Activated CD8-positive, alpha-beta memory T cell treated with anti-CD3 and anti-CD28 coated beads, Interleukin-2, amount 10 ng/mL, durations not matched to agents 7 days and 5 days (primary cell): ENCODE results near the gene COL6A1. TPM values are rescaled to one million over a fixed set of nuclear protein-coding genes. Genes with fewer than 3 reads are reported as not detected.
"Not testable (repeated sequence)": the region's sequence is repeated elsewhere in the genome, so short reads cannot be mapped to it uniquely, and the experiment has no call there.

ENCODE experiments used
- ATAC-seq: fragments of 150-1000 bp; cut with Tn5 transposase; one replicate; pipeline ENCODE4 v1.10.0; 2021; ENCODE audit warnings: moderate library complexity
- CTCF ChIA-PET: fragments of 350-600 bp; sonication (Branson Sonifier 250); formaldehyde crosslinking; loops from one replicate; lab custom pipeline; 2021; ENCODE audit warnings: antibody characterized with exemption; lab: Charles Lee
- DNase-seq: peaks from one replicate; pipeline ENCODE4 v3.0.0-alpha.2; 2020
- H3K27ac Mint-ChIP-seq: one replicate; pipeline ENCODE4 v1.8.0; 2021; ENCODE audit warnings: mild to moderate bottlenecking, mixed read lengths
- H3K27me3 Mint-ChIP-seq: one replicate; pipeline ENCODE4 v1.8.0; 2021; ENCODE audit warnings: mixed read lengths
- H3K36me3 Mint-ChIP-seq: one replicate; pipeline ENCODE4 v1.8.0; 2021; ENCODE audit warnings: mild to moderate bottlenecking, mixed read lengths
- H3K4me1 Mint-ChIP-seq: one replicate; pipeline ENCODE4 v1.8.0; 2021; ENCODE audit warnings: mixed read lengths
- H3K4me3 Mint-ChIP-seq: one replicate; pipeline ENCODE4 v1.8.0; 2021; ENCODE audit warnings: mild to moderate bottlenecking, moderate library complexity, mixed read lengths
- H3K9me3 Mint-ChIP-seq: one replicate; pipeline ENCODE4 v1.8.0; 2022; ENCODE audit warnings: low read depth, mixed read lengths
- total RNA-seq, 2 experiments: library from RNA; stranded (reverse); gene quantifications; one replicate each; pipeline ENCODE4 v1.2.3, GENCODE V29; 2021

The COL6A1 gene
- total RNA-seq, 2 experiments from 2014 or later = 0.12 to 5.4 TPM

- no peaks in the 10 kb centered on the region for H3K4me1 Mint-ChIP-seq
These were observed 30.6 kb upstream of the COL6A1 start for GRCh38 chr21:45950740-45951515.

GRCh38 chr21:45951676-45952075 lies 29.9 kb upstream of the COL6A1 start:
- no peak overlapping the region for H3K27ac Mint-ChIP-seq
- no peaks in the 10 kb centered on the region for H3K9me3 Mint-ChIP-seq
- H3K36me3 Mint-ChIP-seq = no peaks in the 10 kb centered on the region
- peaks cover 14% of the 10 kb centered on the region for H3K27me3 Mint-ChIP-seq
- no peak for ATAC-seq
- DNase-seq = no peak
- CTCF ChIA-PET = no interaction called here
- H3K4me1 Mint-ChIP-seq = no peaks in the 10 kb centered on the region
- H3K4me3 Mint-ChIP-seq = no peak overlapping the region

More at GRCh38 chr21:45950740-45951515, 30.6 kb upstream of the COL6A1 start:
- ATAC-seq (no peak), DNase-seq (no peak)
- CTCF ChIA-PET = no interaction called here
- no peak overlapping the region for H3K27ac Mint-ChIP-seq
- H3K36me3 Mint-ChIP-seq = no peaks in the 10 kb centered on the region
- H3K27me3 Mint-ChIP-seq = peaks cover 7% of the 10 kb centered on the region
- H3K4me3 Mint-ChIP-seq = no peak overlapping the region
- no peaks in the 10 kb centered on the region for H3K9me3 Mint-ChIP-seq

- H3K27ac Mint-ChIP-seq, H3K9me3 Mint-ChIP-seq, CTCF ChIA-PET, H3K4me1 Mint-ChIP-seq, ATAC-seq, H3K36me3 Mint-ChIP-seq, H3K4me3 Mint-ChIP-seq, DNase-seq: not testable (repeated sequence)
- H3K27me3 Mint-ChIP-seq = peaks cover 14% of the 10 kb centered on the region
These were observed 29.0 kb upstream of the COL6A1 start for GRCh38 chr21:45952527-45952926.

- no peak for ATAC-seq
These were observed 28.6 kb upstream of the COL6A1 start for GRCh38 chr21:45952974-45953373.

GRCh38 chr21:45954261-45954660 lies 27.3 kb upstream of the COL6A1 start:
- Mint-ChIP-seq H3K36me3 (no peaks in the 10 kb centered on the region), H3K27me3 (peaks cover 26% of the 10 kb centered on the region), H3K9me3 (no peaks in the 10 kb centered on the region), H3K4me3 (no peak overlapping the region), H3K4me1 (no peaks in the 10 kb centered on the region), H3K27ac (no peak overlapping the region)
- DNase-seq = no peak
- CTCF ChIA-PET = interaction anchor here (1.0 kb wide), 1 partner anchor 19 kb away, joined by 4 read pairs; no protein-coding TSS in a partner anchor
- no peak for ATAC-seq

More at GRCh38 chr21:45952974-45953373, 28.6 kb upstream of the COL6A1 start:
- Mint-ChIP-seq H3K27me3 (peaks cover 14% of the 10 kb centered on the region), H3K36me3 (no peaks in the 10 kb centered on the region), H3K9me3 (no peaks in the 10 kb centered on the region), H3K4me3 (no peak overlapping the region), H3K27ac (no peak overlapping the region), H3K4me1 (no peaks in the 10 kb centered on the region)
- no peak for DNase-seq
- CTCF ChIA-PET = no interaction called here

- H3K9me3 Mint-ChIP-seq = no peaks in the 10 kb centered on the region
- no peaks in the 10 kb centered on the region for H3K4me1 Mint-ChIP-seq
- H3K36me3 Mint-ChIP-seq = no peaks in the 10 kb centered on the region
- no peak for ATAC-seq
- DNase-seq = no peak
- CTCF ChIA-PET = interaction anchor here (1.0 kb wide), 1 partner anchor 16 kb away, joined by 3 read pairs; no protein-coding TSS in a partner anchor
- H3K27me3 Mint-ChIP-seq = peaks cover 26% of the 10 kb centered on the region
- H3K27ac Mint-ChIP-seq = no peak overlapping the region
- no peak overlapping the region for H3K4me3 Mint-ChIP-seq
These were observed 26.6 kb upstream of the COL6A1 start for GRCh38 chr21:45954921-45955320.

- CTCF ChIA-PET = interaction anchor here (2.0 kb wide), 1 partner anchor 13 kb away, joined by 4 read pairs; no protein-coding TSS in a partner anchor
- Mint-ChIP-seq H3K4me1 (no peaks in the 10 kb centered on the region), H3K9me3 (peaks cover 3% of the 10 kb centered on the region), H3K4me3 (no peak overlapping the region), H3K27ac (no peak overlapping the region), H3K36me3 (peaks cover 3% of the 10 kb centered on the region), H3K27me3 (peaks cover 34% of the 10 kb centered on the region)
- DNase-seq (no peak), ATAC-seq (no peak)
These were observed 24.0 kb upstream of the COL6A1 start for GRCh38 chr21:45957551-45957950.

GRCh38 chr21:45957981-45958600 lies 23.5 kb upstream of the COL6A1 start:
- H3K4me1 Mint-ChIP-seq = no peaks in the 10 kb centered on the region
- DNase-seq (no peak), ATAC-seq (no peak)
- no peak overlapping the region for H3K27ac Mint-ChIP-seq
- peaks cover 6% of the 10 kb centered on the region for H3K9me3 Mint-ChIP-seq
- CTCF ChIA-PET = interaction anchor here (2.0 kb wide), 1 partner anchor 13 kb away, joined by 4 read pairs; no protein-coding TSS in a partner anchor
- peaks cover 31% of the 10 kb centered on the region for H3K27me3 Mint-ChIP-seq
- no peak overlapping the region for H3K4me3 Mint-ChIP-seq
- peaks cover 3% of the 10 kb centered on the region for H3K36me3 Mint-ChIP-seq

- DNase-seq (no peak), ATAC-seq (no peak)
- Mint-ChIP-seq H3K27me3 (peaks cover 34% of the 10 kb centered on the region), H3K27ac (no peak overlapping the region), H3K4me1 (no peaks in the 10 kb centered on the region), H3K36me3 (peaks cover 3% of the 10 kb centered on the region), H3K4me3 (no peak overlapping the region), H3K9me3 (peaks cover 11% of the 10 kb centered on the region)
- CTCF ChIA-PET = interaction anchor here (0.6 to 2.0 kb wide), 2 partner anchors 12 to 496 kb away, joined by 3 to 4 read pairs; no protein-coding TSS in a partner anchor
These were observed 22.4 kb upstream of the COL6A1 start for GRCh38 chr21:45959182-45959581.

- Mint-ChIP-seq H3K9me3 (peaks cover 12% of the 10 kb centered on the region), H3K36me3 (peaks cover 3% of the 10 kb centered on the region), H3K27ac (no peak overlapping the region), H3K4me3 (no peak overlapping the region), H3K4me1 (no peaks in the 10 kb centered on the region), H3K27me3 (peaks cover 36% of the 10 kb centered on the region)
- DNase-seq (no peak), ATAC-seq (no peak)
- CTCF ChIA-PET = interaction anchor here (0.6 kb wide), 1 partner anchor 495 kb away, joined by 3 read pairs; no protein-coding TSS in a partner anchor
These were observed 21.7 kb upstream of the COL6A1 start for GRCh38 chr21:45959779-45960390.

GRCh38 chr21:45961408-45961807 lies 20.2 kb upstream of the COL6A1 start:
- ATAC-seq, DNase-seq, H3K27ac Mint-ChIP-seq, H3K36me3 Mint-ChIP-seq, H3K4me3 Mint-ChIP-seq, H3K4me1 Mint-ChIP-seq, CTCF ChIA-PET: not testable (repeated sequence)
- peaks cover 28% of the 10 kb centered on the region for H3K27me3 Mint-ChIP-seq
- H3K9me3 Mint-ChIP-seq = peaks cover 12% of the 10 kb centered on the region

GRCh38 chr21:45962531-45963231 lies 18.9 kb upstream of the COL6A1 start:
- no peak for ATAC-seq

GRCh38 chr21:45963232-45963570 lies 18.4 kb upstream of the COL6A1 start:
- Mint-ChIP-seq H3K4me3 (no peak overlapping the region), H3K9me3 (peaks cover 12% of the 10 kb centered on the region), H3K27me3 (peaks cover 24% of the 10 kb centered on the region), H3K27ac (no peak overlapping the region), H3K36me3 (peaks cover 3% of the 10 kb centered on the region), H3K4me1 (no peaks in the 10 kb centered on the region)
- no peak for DNase-seq
- CTCF ChIA-PET = no interaction called here
- no peak for ATAC-seq

More at GRCh38 chr21:45962531-45963231, 18.9 kb upstream of the COL6A1 start:
- Mint-ChIP-seq H3K36me3 (peaks cover 3% of the 10 kb centered on the region), H3K27ac (no peak overlapping the region), H3K4me1 (no peaks in the 10 kb centered on the region), H3K4me3 (no peak overlapping the region), H3K9me3 (peaks cover 12% of the 10 kb centered on the region), H3K27me3 (peaks cover 26% of the 10 kb centered on the region)
- DNase-seq = no peak
- CTCF ChIA-PET = no interaction called here
